ENCODE data around the gene UPP1.

- TF ChIP-seq, protein P1, sequence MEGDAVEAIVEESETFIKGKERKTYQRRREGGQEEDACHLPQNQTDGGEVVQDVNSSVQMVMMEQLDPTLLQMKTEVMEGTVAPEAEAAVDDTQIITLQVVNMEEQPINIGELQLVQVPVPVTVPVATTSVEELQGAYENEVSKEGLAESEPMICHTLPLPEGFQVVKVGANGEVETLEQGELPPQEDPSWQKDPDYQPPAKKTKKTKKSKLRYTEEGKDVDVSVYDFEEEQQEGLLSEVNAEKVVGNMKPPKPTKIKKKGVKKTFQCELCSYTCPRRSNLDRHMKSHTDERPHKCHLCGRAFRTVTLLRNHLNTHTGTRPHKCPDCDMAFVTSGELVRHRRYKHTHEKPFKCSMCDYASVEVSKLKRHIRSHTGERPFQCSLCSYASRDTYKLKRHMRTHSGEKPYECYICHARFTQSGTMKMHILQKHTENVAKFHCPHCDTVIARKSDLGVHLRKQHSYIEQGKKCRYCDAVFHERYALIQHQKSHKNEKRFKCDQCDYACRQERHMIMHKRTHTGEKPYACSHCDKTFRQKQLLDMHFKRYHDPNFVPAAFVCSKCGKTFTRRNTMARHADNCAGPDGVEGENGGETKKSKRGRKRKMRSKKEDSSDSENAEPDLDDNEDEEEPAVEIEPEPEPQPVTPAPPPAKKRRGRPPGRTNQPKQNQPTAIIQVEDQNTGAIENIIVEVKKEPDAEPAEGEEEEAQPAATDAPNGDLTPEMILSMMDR (IDR thresholded peaks at IDR 0.05; ENCODE audit: poor library complexity, severe bottlenecking), result peak; percentile 93
- no peak for TF ChIP-seq EZH2 (IDR thresholded peaks at IDR 0.05; ENCODE audit: borderline replicate concordance, insufficient read depth, low read length, poor library complexity, severe bottlenecking)
- no peak for TF ChIP-seq REST (IDR thresholded peaks at IDR 0.05; ENCODE audit: borderline replicate concordance)
- no peak for TF ChIP-seq EP300 (conservative IDR thresholded peaks at IDR 0.05; ENCODE audit: poor library complexity, severe bottlenecking)
Observed at GRCh38 chr7:48109848-48110663, 21.0 kb downstream of the UPP1 start.
